OCI-LY3 (cell line): Measurements from ENCODE around the gene NPHP4.

Experiments used
- H2AFZ ChIP-seq: fragments of 200-600, 300-600 bp; shearing (Covaris generic); 2 replicates; pipeline ENCODE4 v1.6.0; 2014; ENCODE audit warnings: antibody characterized with exemption, low read depth, low read length
- H3K27ac ChIP-seq: fragments of 200-600, 300-600 bp; sonication (generic); 2 replicates; pipeline ENCODE4 v1.5.1; 2014; ENCODE audit warnings: mild to moderate bottlenecking, low read length, moderate library complexity, mixed read lengths
- H3K27me3 ChIP-seq: fragments of 200-600, 300-600 bp; sonication (generic); 2 replicates; pipeline ENCODE4 v1.6.1; 2014; ENCODE audit warnings: low read depth, low read length, mixed read lengths
- H3K36me3 ChIP-seq: fragments of 200-600, 300-600 bp; sonication (generic); replicated peaks from 2 replicates; pipeline ENCODE3; 2014; ENCODE audit warnings: low read depth, low read length, mixed read lengths
- H3K4me1 ChIP-seq: fragments of 300-600, 200-600 bp; sonication (generic); 2 replicates; pipeline ENCODE4 v1.6.1; 2014; ENCODE audit warnings: low read length, mixed read lengths
- H3K4me2 ChIP-seq: fragments of 200-600, 300-600 bp; sonication (generic); 2 replicates; pipeline ENCODE4 v1.6.1; 2014; ENCODE audit warnings: low read length, mixed read lengths
- H3K4me3 ChIP-seq: fragments of 300-600, 200-600 bp; sonication (generic); 2 replicates; pipeline ENCODE4 v1.5.1; 2014; ENCODE audit warnings: antibody characterized with exemption, mild to moderate bottlenecking, low read length, moderate library complexity
- H3K79me2 ChIP-seq: fragments of 300-600, 200-600 bp; shearing (Covaris generic); 2 replicates; pipeline ENCODE4 v1.6.1; 2014; ENCODE audit warnings: mild to moderate bottlenecking, low read length, mixed read lengths
- H3K9ac ChIP-seq: fragments of 300-600, 200-600 bp; shearing (Covaris generic); 2 replicates; pipeline ENCODE4 v1.6.0; 2014; ENCODE audit warnings: mild to moderate bottlenecking, low read length, moderate library complexity
- H3K9me3 ChIP-seq: fragments of 200-600, 300-600 bp; shearing (Covaris generic); 2 replicates; pipeline ENCODE4 v1.6.1; 2014; ENCODE audit warnings: low read length, mixed read lengths; ENCODE audit not compliant: insufficient read depth
- H4K20me1 ChIP-seq: fragments of 200-600, 300-600 bp; sonication (generic); 2 replicates; pipeline ENCODE4 v1.6.1; 2016; ENCODE audit warnings: low read length, mixed read lengths; ENCODE audit not compliant: insufficient read depth
- EZH2phosphoT487 ChIP-seq: fragments of 200-600 bp; shearing (Covaris generic); IDR thresholded peaks from 2 replicates; pipeline ENCODE4 v1.6.1; 2018; ENCODE audit warnings: antibody characterized with exemption, mixed run types, low read depth
- TF ChIP-seq, protein P1 (sequence below): fragments of 200-600, 300-600 bp; sonication (generic); IDR thresholded peaks from 2 replicates; pipeline ENCODE4 v1.5.1; 2014; ENCODE audit warnings: antibody characterized with exemption, low read length, low read depth

The NPHP4 gene

GRCh38 chr1:5967351-5968160, 24.7 kb downstream of the NPHP4 start:
- H3K4me1 ChIP-seq = no peaks in the 10 kb centered on the region
- no peak overlapping the region for H3K4me3 ChIP-seq
- H3K9me3 ChIP-seq = no peaks in the 10 kb centered on the region
- no peak overlapping the region for H2AFZ ChIP-seq
- H3K27me3 ChIP-seq = no peaks in the 10 kb centered on the region
- no peak overlapping the region for H3K9ac ChIP-seq
- H3K79me2 ChIP-seq = no peaks in the 10 kb centered on the region
- H3K27ac ChIP-seq = no peak overlapping the region
- no peak for TF ChIP-seq EZH2phosphoT487
- H3K4me2 ChIP-seq = no peak overlapping the region
- no peaks in the 10 kb centered on the region for H3K36me3 ChIP-seq
- no peaks in the 10 kb centered on the region for H4K20me1 ChIP-seq

DNA sequence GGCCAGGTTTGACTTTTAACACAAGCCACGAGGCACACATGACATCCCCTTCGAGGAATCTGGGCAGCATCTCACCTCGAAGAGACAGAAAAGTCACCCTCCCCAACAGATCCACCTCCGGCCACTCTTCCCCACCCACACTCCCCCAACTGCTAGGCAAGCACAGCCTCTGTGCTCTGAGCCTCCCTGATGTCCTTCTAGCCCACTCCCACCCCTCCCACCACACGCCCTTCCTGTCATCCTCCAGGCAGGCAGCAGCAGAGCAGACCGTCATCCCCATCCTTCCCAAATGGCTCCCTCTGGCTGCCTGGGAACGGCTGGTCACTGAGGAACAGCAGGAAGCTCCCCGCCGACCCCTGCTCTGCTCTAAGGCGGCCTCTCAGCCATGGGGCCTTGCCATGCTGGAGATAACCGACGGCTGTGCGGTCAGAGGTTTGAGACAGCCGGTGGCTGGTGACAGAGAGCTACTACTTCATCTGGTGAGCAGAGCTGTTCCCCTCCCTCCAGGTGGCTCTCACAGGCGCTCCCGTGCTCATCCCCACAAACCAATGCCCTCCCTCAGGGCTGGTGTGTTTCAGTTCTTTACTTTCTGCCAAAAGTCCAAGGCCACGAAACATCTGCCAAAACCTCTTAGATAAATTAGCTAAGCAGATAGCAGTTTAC, 25.6 kb downstream of the NPHP4 start:
- H2AFZ ChIP-seq = no peak overlapping the region
- H3K9ac ChIP-seq = no peak overlapping the region
- no peak overlapping the region for H3K4me3 ChIP-seq
- H3K4me1 ChIP-seq = no peaks in the 10 kb centered on the region
- no peaks in the 10 kb centered on the region for H3K27me3 ChIP-seq
- H3K36me3 ChIP-seq = no peaks in the 10 kb centered on the region
- no peak overlapping the region for H3K4me2 ChIP-seq
- TF ChIP-seq EZH2phosphoT487 = no peak
- TF ChIP-seq, protein P1, sequence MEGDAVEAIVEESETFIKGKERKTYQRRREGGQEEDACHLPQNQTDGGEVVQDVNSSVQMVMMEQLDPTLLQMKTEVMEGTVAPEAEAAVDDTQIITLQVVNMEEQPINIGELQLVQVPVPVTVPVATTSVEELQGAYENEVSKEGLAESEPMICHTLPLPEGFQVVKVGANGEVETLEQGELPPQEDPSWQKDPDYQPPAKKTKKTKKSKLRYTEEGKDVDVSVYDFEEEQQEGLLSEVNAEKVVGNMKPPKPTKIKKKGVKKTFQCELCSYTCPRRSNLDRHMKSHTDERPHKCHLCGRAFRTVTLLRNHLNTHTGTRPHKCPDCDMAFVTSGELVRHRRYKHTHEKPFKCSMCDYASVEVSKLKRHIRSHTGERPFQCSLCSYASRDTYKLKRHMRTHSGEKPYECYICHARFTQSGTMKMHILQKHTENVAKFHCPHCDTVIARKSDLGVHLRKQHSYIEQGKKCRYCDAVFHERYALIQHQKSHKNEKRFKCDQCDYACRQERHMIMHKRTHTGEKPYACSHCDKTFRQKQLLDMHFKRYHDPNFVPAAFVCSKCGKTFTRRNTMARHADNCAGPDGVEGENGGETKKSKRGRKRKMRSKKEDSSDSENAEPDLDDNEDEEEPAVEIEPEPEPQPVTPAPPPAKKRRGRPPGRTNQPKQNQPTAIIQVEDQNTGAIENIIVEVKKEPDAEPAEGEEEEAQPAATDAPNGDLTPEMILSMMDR = no peak
- H4K20me1 ChIP-seq = no peaks in the 10 kb centered on the region
- H3K27ac ChIP-seq = no peak overlapping the region
- H3K9me3 ChIP-seq = no peaks in the 10 kb centered on the region
- H3K79me2 ChIP-seq = no peaks in the 10 kb centered on the region

DNA sequence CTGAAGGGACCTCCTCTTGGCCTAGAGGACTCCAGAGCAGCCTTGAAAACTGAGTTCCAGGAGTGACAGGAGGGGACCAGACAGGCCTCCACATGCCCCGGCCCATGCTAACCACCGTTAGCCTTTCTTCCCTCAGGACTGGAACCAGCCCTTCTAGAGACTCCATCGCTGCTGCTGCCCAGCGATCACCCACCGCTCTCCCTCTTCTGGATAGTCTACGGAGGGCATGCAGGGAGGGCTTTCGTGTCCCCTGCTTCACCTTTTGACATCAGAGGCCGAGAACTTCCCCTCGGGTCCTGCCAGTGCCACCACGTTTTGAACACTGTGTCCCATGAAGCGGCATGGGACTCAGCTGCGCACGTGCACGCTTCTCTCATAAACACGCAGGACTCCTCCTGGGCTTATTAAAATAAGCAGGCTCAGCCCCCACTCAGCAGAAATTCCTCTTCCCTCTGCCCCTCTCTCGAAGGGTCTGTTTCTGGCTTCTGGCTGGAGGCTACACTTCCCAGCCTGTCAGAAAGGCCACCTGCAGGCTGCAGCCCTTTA, 26.6 kb downstream of the NPHP4 start:
- Histone ChIP-seq H3K9me3 (no peaks in the 10 kb centered on the region), H3K4me2 (no peak overlapping the region), H3K36me3 (no peaks in the 10 kb centered on the region), H3K9ac (no peak overlapping the region), H3K79me2 (no peaks in the 10 kb centered on the region), H3K27me3 (no peaks in the 10 kb centered on the region), H3K27ac (no peak overlapping the region), H3K4me1 (no peaks in the 10 kb centered on the region), H3K4me3 (no peak overlapping the region), H2AFZ (no peak overlapping the region), H4K20me1 (no peaks in the 10 kb centered on the region)
- no peak for TF ChIP-seq EZH2phosphoT487
- TF ChIP-seq, protein P1 = no peak

- Histone ChIP-seq H3K27ac (no peak overlapping the region), H3K36me3 (no peaks in the 10 kb centered on the region)
- TF ChIP-seq EZH2phosphoT487 = no peak
- TF ChIP-seq, protein P1 = no peak
These were observed 29.7 kb downstream of the NPHP4 start for GRCh38 chr1:5962265-5963105.

More at GRCh38 chr1:5962265-5963105, 29.7 kb downstream of the NPHP4 start:
- no peak overlapping the region for H3K9ac ChIP-seq
- no peak overlapping the region for H3K4me2 ChIP-seq
- H4K20me1 ChIP-seq = no peaks in the 10 kb centered on the region
- H3K4me1 ChIP-seq = no peaks in the 10 kb centered on the region
- H2AFZ ChIP-seq = no peak overlapping the region
- no peaks in the 10 kb centered on the region for H3K27me3 ChIP-seq
- H3K79me2 ChIP-seq = no peaks in the 10 kb centered on the region
- H3K9me3 ChIP-seq = no peaks in the 10 kb centered on the region
- H3K4me3 ChIP-seq = no peak overlapping the region
